Measurements from ENCODE around the gene PNRC2.
A peak's percentile ranks its signal among the peaks of the same experiment; 100 is the strongest.
"Not testable (repeated sequence)": the region's sequence is repeated elsewhere in the genome, so short reads cannot be mapped to it uniquely, and the experiment has no call there.

Gene PNRC2

GRCh38 chr1:23947366-23947765, 12.3 kb upstream of the PNRC2 start:
- no peak for DNase-seq (ENCODE audit: low spot score)

DNA sequence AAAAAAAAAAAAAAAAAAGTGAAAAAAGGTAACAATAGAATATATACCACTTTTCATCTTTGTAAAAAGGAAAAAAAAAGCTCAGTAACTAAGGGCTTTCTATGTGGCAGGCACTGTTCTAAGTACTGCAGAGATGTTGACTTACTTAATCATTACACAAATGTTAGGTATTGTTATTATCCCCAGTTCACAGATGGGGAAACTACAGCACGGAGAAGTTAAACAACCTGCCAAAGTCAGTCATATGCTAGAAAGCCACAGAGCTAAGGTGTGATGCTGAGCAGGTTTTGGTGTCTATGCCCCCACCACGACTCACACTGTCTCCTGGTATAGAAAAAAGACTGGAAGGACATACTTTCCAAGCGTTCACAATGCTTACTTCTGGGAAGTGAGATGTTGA, 6.6 kb upstream of the PNRC2 start:
- no peak for DNase-seq (ENCODE audit: low spot score)

DNA sequence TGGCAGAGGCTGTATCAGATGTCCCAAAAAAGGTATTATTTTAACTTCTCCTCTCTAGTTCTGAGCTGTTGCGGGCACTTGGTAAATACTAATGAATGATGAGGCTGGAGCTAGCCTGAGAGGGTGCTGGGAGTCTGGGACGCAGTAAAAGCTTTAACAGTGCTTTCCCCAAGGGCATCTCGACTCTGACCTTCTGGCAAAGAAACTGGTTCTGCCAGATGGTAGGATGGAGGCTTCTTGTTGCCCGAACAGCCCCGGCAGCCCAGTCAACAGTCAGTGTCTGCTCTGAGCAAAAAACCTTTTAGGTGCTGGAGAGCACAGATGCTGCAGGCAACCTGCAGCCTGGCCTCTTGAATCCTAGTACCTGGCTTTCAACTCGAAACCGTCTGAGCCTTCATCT, 2.5 kb upstream of the PNRC2 start:
- no peak for DNase-seq (ENCODE audit: low spot score)

DNA sequence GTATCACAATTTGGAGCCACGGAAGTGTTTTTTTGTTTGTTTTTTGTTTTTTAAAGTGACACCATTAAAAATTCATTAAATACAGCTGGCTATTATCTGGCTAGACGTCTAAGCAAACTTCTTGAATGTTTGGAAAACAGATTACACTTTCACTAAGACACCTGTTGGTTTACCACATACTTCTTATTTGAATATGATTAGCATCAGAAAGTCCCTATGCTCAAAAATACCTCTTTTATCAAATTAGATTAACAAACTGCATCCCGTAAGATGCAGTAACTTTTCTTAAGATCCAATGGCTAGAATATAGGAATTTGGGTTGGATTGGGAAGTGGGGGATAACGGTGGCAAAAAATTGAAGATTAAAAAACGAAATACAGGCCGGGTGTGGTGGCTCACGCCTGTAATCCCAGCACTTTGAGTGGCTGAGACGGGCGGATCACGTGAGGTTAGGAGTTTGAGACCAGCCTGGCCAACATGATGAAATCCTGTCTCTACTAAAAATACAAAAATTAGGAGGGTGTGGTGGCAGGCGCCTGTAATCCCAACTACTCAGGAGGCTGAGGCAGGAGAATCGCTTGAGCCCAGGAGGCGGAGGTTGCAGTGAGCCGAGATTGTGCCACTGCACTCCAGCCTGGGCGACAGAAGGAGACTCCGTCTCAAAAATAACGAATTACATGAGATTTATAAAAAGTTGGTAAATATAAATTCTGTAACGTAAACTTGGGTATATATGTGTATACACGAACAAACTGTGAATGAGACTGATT, 1.4 kb upstream of the PNRC2 start:
- DNase-seq (ENCODE audit: low spot score): not testable (repeated sequence)

DNA sequence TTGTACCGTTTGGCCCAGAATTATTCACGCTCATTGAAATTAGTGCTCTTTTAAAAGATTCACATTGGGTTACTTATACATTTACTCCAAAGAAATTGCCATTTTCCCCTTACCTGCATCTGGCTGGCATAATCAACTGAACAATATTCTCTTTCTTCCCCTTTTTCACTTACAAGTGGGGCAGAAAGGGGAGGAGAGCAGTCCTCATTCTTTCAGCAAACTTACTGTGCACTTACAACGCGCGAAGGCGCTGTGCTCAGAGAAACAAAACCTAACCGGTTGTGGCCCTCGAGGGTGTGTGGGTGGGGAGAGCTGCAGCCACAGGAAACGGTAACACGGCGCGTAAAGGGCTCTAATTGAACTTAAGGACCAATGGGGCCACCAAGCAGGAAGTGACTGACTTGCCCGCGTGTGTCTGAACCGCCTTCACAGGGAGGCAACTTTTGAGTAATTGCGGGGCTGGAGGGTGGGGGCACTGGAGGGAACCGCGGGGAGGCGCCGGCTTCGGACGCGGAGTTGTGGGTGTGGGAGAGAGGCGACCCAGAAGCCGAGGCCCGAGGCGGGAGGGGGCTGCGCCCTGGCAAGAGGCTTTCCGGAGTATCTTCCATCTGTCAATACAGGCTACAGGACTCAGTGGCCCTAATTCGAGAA, 693 bp upstream of the PNRC2 start:
- DNase-seq (ENCODE audit: low spot score): peak; percentile 91

DNA sequence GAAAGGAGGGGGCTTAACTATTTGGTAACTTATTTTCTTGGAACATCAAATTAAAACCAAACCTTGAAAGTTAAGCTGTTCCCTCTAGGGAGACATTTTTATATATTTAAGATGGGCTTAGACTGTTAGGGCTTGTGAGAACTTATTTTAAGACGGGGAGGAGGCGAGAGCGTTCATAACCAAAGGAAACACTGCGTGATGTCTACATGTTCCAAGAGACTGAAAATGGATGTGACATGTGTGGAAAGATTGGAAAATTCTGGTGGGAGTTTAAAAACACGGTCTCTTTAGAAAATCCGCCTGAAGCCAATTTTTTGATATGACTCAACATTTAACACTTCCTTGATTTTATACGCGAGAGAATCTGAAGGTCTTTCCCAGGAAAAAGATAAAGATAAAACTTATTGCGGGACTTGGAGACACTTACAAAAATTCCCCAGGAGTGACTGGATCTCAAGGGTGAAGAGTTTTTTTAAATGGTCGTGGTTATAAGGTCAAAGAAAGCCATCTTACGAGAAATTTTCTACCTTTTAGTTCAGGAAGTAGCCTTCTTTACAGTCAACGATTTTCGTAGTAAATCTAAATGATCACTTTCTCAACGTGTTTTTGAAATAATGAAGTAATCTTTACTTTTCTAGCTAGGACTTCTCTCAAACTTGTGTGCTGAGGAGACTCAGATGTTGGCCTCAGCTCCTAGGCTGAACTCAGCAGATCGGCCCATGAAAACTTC, 828 bp downstream of the PNRC2 start:
- no peak for DNase-seq (ENCODE audit: low spot score)

- no peak for DNase-seq (ENCODE audit: low spot score)
Observed at GRCh38 chr1:23963617-23964234, 4.1 kb downstream of the PNRC2 start.

DNA sequence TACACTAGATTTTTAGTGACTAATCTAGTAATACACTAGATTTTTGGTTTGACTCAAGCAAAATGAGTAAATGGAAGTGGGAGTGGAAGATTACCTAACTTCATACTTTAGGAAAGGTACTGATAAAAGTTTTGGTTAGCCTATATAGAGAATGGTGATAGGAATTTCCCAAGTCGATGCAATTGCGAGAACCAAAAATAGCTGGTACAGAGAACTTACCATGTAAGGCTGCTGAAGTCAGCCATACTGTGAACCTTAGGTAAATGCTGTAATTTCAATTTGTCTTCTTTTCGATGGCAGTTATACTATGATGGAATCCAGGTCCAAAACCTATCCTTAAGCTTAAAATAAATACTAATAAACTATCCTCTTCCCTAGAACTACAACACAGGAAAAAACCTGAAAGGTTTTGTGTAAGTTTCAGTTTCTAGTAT, 4.6 kb downstream of the PNRC2 start:
- DNase-seq (ENCODE audit: low spot score): no peak

DNA sequence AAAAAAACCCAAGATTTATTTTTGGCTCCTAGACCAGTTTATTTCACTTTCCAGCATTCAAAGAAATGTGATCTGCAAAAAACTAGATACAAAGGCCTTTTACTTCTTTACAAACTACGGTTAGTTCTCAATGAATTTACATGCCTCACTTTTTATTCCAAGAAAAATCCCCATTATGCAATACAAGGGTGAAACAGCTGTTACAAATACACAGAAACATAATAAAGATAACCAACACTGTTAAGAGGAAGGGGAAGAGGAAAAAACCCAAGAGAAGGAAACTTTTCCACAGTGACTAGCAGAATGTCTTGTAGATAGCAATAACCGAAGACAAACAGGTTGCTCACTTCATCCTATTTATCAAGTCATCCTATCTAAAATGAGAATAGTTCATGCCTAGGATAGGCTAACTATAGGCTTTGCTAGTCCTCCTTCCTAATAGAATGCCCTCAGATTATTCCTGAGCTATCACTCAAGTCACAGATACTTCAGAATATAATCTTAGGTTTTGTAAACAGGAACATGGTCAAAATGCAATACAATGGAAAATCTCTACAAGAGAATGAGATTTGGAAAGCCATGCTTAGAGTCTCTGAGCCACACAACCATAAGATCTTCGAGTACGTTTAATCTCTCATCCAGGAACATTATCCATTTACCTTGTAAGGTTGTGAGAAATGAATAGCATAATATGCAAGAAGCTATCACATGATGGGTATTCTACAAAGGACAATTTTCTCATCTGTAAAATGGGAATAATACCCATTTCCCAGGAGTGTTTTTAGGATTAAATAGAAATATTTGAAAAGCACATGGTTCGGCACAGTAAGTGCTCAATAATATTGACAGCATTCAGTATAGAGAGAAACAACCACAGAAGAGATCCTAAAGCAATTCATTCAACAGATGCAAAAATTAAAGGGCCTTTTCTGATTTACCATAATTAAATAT, 5.4 kb downstream of the PNRC2 start:
- no peak for DNase-seq (ENCODE audit: low spot score)

DNA sequence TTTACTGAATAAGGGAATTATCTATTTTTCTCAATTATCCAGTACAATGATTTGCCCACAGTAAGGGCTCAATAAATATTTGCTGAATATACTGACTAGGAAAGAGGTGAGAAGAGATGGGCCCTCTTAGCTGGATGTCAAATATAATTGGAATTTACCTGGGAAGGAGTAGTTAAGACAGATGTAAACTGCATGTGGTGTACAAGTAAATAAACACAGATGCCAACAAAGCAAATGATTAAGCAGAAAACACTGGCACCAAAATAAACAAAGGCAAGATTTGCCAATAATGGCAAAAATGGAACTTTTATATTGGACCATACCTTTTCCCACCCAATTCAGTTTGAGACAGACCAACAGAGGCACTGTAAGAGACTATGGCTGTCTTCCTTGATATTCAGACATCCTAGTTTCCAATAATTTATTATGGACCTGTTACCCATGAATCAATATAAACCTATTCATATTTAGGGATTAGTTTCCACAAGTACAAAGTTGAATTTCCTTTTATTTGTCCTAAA, 7.4 kb downstream of the PNRC2 start:
- no peak for DNase-seq (ENCODE audit: low spot score)

- no peak for DNase-seq (ENCODE audit: low spot score)
Observed at GRCh38 chr1:23967871-23968270, 8.2 kb downstream of the PNRC2 start.

GRCh38 chr1:23977187-23977853, 17.7 kb downstream of the PNRC2 start:
- no peak for DNase-seq (ENCODE audit: low spot score)

DNA sequence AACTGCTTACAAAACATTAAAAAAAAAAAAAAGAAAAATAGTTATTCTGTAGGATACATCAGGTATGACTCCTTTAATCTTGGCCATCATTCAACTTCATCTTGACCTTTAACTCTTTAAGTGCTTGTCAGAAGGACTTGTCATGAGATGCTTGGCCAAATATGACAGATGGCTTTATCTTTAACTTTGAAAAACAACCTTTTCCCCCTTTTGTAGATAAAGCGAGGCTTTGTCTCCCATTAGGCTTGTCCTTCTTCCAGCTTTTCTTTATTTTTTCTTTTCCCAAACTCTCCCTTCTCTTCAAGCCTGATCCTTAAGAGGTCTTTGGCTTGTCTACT, 18.2 kb downstream of the PNRC2 start:
- DNase-seq (ENCODE audit: low spot score): no peak

- no peak for DNase-seq (ENCODE audit: low spot score)
Observed at GRCh38 chr1:23978805-23979204, 19.2 kb downstream of the PNRC2 start.

- no peak for DNase-seq (ENCODE audit: low spot score)
Observed at GRCh38 chr1:23979387-23979880, 19.8 kb downstream of the PNRC2 start.

- DNase-seq (ENCODE audit: low spot score): peak; percentile 98
Observed at GRCh38 chr1:23979881-23980727, 20.5 kb downstream of the PNRC2 start, which contains the start of gene SRSF10. Gene SRSF10 (minus strand): TSS chr1:23980327. CDS start chr1:23980255, 72 bp downstream.

DNA sequence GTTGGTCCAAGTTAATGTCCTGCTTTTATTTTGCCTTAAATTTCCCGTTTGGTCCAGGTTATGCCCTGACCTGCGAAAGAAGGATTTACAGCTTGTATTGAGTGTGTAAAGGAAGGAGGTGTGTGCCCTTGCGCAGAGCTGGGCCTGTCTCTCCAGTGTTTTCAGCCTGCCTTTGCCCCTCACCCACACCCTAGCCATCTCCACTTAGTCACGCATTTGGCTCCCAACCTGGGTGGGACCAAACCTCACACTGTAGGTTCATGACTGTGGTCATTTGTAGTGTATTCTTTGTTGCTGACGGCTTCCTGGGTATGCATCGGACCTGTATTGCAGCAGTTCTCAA, 21.1 kb downstream of the PNRC2 start:
- DNase-seq (ENCODE audit: low spot score): no peak

DNA sequence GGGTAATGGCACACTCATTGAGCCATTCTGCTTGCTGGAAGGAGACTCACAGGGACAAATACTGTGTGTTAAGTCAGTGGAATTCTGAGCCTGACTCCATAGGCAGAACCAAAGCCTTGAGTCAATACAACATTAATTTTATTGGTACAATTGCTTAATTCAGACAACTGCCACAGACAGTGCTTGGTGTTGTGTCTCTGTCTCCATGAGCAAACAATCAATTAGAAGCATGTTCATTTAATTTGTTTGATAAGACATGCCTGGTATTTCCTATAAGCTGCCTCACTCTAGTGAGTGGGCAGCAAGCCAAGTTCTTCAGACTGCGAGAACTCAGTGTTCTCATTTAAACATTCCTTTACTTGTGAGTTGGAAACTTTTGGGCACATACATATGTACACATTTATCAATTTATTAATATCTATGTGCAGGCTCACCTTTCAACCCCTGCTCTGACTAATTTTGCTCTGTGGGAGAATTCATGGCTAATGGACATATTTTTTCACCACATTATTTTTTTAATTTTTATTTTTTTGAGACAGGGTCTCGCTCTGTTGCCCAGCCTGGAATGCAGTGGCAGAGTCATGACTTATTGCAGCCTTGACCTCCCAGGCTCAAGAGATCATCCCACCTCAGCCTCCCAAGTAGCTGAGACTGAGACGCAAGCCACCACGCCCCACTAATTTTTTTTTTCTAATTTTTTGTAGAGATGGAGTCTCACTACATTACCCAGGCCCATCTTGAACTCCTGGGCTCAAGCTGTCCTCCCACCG, 25.0 kb downstream of the PNRC2 start:
- DNase-seq (ENCODE audit: low spot score): no peak

Data from SK-N-DZ (cell line).